ENCODE data around the gene SLC8A3. TPM values are rescaled to one million over a fixed set of nuclear protein-coding genes. Genes with fewer than 3 reads are reported as not detected.

Gene SLC8A3
- total RNA-seq, 1 experiment from 2014 or later: not detected

DNA sequence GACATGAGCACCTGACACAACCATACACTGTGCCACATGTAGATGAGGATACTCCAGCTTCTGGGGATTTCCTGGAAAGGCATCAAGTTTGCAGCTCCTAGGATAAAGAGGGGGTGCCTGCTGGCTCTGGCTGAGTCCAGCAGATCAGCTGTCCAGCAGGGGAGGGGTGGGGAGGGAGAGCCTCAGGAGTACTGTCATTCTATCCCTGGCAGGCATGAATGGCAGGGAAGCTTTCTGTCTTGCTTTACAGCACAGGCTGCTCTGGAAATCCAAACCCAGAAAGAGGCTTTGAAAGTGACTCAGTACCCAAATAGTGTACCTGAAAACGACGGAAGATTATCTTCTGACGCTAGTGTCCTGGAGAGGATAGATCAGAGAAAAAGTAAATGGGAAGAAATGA lies 32.2 kb downstream of the SLC8A3 start:
- no TSS peak for BruUV-seq (replicated peaks)
- intact Hi-C loops (cut with micrococcal nuclease; ENCODE audit: unreplicated experiment) (no loop called here), in situ Hi-C loops (cut with HindIII; ENCODE audit: low pct_unique_long_range_greater_than_20kb, low sequenced_read_pairs) (no loop called here)
- no peak overlapping the region for H3K27ac ChIP-seq (ENCODE audit: low read length)
- TF ChIP-seq POLR2AphosphoS5 (IDR thresholded peaks at IDR 0.05; ENCODE audit: low read depth, low read length) (no peak), TCF7L2 (IDR thresholded peaks at IDR 0.05; ENCODE audit: low read depth, low read length) (no peak), SIN3A (IDR thresholded peaks at IDR 0.05; ENCODE audit: borderline replicate concordance, insufficient read depth, low read depth, low read length) (no peak)
- TF ChIP-seq, protein P1, sequence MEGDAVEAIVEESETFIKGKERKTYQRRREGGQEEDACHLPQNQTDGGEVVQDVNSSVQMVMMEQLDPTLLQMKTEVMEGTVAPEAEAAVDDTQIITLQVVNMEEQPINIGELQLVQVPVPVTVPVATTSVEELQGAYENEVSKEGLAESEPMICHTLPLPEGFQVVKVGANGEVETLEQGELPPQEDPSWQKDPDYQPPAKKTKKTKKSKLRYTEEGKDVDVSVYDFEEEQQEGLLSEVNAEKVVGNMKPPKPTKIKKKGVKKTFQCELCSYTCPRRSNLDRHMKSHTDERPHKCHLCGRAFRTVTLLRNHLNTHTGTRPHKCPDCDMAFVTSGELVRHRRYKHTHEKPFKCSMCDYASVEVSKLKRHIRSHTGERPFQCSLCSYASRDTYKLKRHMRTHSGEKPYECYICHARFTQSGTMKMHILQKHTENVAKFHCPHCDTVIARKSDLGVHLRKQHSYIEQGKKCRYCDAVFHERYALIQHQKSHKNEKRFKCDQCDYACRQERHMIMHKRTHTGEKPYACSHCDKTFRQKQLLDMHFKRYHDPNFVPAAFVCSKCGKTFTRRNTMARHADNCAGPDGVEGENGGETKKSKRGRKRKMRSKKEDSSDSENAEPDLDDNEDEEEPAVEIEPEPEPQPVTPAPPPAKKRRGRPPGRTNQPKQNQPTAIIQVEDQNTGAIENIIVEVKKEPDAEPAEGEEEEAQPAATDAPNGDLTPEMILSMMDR (IDR thresholded peaks at IDR 0.05): no peak
- TF ChIP-seq, protein P2, sequence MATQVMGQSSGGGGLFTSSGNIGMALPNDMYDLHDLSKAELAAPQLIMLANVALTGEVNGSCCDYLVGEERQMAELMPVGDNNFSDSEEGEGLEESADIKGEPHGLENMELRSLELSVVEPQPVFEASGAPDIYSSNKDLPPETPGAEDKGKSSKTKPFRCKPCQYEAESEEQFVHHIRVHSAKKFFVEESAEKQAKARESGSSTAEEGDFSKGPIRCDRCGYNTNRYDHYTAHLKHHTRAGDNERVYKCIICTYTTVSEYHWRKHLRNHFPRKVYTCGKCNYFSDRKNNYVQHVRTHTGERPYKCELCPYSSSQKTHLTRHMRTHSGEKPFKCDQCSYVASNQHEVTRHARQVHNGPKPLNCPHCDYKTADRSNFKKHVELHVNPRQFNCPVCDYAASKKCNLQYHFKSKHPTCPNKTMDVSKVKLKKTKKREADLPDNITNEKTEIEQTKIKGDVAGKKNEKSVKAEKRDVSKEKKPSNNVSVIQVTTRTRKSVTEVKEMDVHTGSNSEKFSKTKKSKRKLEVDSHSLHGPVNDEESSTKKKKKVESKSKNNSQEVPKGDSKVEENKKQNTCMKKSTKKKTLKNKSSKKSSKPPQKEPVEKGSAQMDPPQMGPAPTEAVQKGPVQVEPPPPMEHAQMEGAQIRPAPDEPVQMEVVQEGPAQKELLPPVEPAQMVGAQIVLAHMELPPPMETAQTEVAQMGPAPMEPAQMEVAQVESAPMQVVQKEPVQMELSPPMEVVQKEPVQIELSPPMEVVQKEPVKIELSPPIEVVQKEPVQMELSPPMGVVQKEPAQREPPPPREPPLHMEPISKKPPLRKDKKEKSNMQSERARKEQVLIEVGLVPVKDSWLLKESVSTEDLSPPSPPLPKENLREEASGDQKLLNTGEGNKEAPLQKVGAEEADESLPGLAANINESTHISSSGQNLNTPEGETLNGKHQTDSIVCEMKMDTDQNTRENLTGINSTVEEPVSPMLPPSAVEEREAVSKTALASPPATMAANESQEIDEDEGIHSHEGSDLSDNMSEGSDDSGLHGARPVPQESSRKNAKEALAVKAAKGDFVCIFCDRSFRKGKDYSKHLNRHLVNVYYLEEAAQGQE (IDR thresholded peaks at IDR 0.05; ENCODE audit: insufficient read depth in 1 of 2, low read depth in 2 of 2, low read length in 1 of 2): no peak
- no peaks in the 10 kb centered on the region for H3K36me3 ChIP-seq (ENCODE audit: control insufficient read depth, insufficient read depth, low read length)
- ChIA-PET POLR2A (no interaction called here), CTCF (no interaction called here)
- H3K9me3 ChIP-seq (ENCODE audit: control insufficient read depth, insufficient read depth, low read depth, low read length): no peaks in the 10 kb centered on the region
- no peaks in the 10 kb centered on the region; the same call in 1 of the 2 replicates for H3K27me3 ChIP-seq (ENCODE audit: control insufficient read depth, insufficient read depth, low read length)
- H3K4me3 ChIP-seq (ENCODE audit: low read depth in 2 of 2, low read length in 2 of 2): no peak overlapping the region
- no peaks in the 10 kb centered on the region for H3K4me1 ChIP-seq (ENCODE audit: control insufficient read depth, insufficient read depth, low read length)
- no peak for DNase-seq (ENCODE audit: low read depth, low spot score)
- no peak for ATAC-seq

DNA sequence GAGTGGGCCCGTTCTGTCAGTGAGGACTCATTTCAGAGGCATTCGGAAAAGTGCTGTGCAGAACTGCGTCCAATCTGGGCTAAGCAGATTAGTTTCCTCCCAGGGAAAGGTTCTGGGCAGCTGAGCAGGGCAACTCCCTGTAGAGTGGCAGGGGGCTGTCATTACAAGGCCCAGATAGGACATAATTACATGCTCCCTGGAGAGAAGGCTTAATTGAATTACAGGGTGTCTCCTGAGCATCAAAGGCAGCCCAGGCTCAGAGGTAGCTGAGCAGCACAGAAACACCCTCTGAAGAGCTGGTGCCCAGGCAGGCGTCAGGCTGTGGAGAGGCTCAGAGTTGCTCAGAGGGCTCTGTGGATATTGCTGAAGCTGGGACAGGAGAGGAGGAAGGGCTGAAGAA lies 36.0 kb downstream of the SLC8A3 start:
- Histone ChIP-seq H3K4me3 (ENCODE audit: low read depth in 2 of 2, low read length in 2 of 2) (no peak overlapping the region), H3K27me3 (ENCODE audit: control insufficient read depth, insufficient read depth, low read length) (no peaks in the 10 kb centered on the region; the same call in none of the 2 replicates), H3K27ac (ENCODE audit: low read length) (no peak overlapping the region), H3K4me1 (ENCODE audit: control insufficient read depth, insufficient read depth, low read length) (no peaks in the 10 kb centered on the region), H3K36me3 (ENCODE audit: control insufficient read depth, insufficient read depth, low read length) (no peaks in the 10 kb centered on the region), H3K9me3 (ENCODE audit: control insufficient read depth, insufficient read depth, low read depth, low read length) (no peaks in the 10 kb centered on the region)
- in situ Hi-C loops (cut with HindIII; ENCODE audit: low pct_unique_long_range_greater_than_20kb, low sequenced_read_pairs): no loop called here
- intact Hi-C loops (cut with micrococcal nuclease; ENCODE audit: unreplicated experiment): no loop called here
- ChIA-PET POLR2A (no interaction called here), CTCF (no interaction called here)
- DNase-seq (ENCODE audit: low read depth, low spot score) (no peak), ATAC-seq (no peak)
- BruUV-seq (replicated peaks): no TSS peak
- no peak for TF ChIP-seq SIN3A (IDR thresholded peaks at IDR 0.05; ENCODE audit: borderline replicate concordance, insufficient read depth, low read depth, low read length)
- TF ChIP-seq POLR2AphosphoS5 (IDR thresholded peaks at IDR 0.05; ENCODE audit: low read depth, low read length): no peak
- no peak for TF ChIP-seq TCF7L2 (IDR thresholded peaks at IDR 0.05; ENCODE audit: low read depth, low read length)
- TF ChIP-seq, protein P1 (IDR thresholded peaks at IDR 0.05): no peak
- TF ChIP-seq, protein P2 (IDR thresholded peaks at IDR 0.05; ENCODE audit: insufficient read depth in 1 of 2, low read depth in 2 of 2, low read length in 1 of 2): no peak
